H9 (cell line): ENCODE measurements around the gene YPEL3. TPM values are rescaled to one million over a fixed set of nuclear protein-coding genes. Genes with fewer than 3 reads are reported as not detected.

Experiments
- DNase-seq: peaks from one replicate; pipeline ENCODE4 v3.0.0-alpha.2; 2017
- H2AFZ ChIP-seq: one replicate; pipeline ENCODE4 v1.6.1; 2013; ENCODE audit warnings: mild to moderate bottlenecking, low read length, control low read depth, moderate library complexity
- H2AK5ac ChIP-seq: 2 replicates; pipeline ENCODE4 v1.6.1; 2013; ENCODE audit warnings: low read length, control low read depth, mixed read lengths; ENCODE audit not compliant: insufficient read length
- H2BK120ac ChIP-seq: one replicate; pipeline ENCODE4 v1.6.1; 2013; ENCODE audit warnings: low read depth, mild to moderate bottlenecking, low read length, control low read depth, inconsistent platforms; ENCODE audit not compliant: poor library complexity, severe bottlenecking
- H2BK12ac ChIP-seq: 2 replicates; pipeline ENCODE4 v1.6.1; 2013; ENCODE audit warnings: low read length, control low read depth, mixed read lengths, low read depth; ENCODE audit not compliant: insufficient read length
- H2BK15ac ChIP-seq: 2 replicates; pipeline ENCODE4 v1.6.1; 2013; ENCODE audit warnings: low read depth, low read length, control low read depth
- H2BK20ac ChIP-seq: one replicate; pipeline ENCODE4 v1.6.1; 2013; ENCODE audit warnings: low read depth, mild to moderate bottlenecking, low read length, control low read depth, inconsistent platforms; ENCODE audit not compliant: poor library complexity, severe bottlenecking
- H2BK5ac ChIP-seq: 2 replicates; pipeline ENCODE4 v1.6.1; 2013; ENCODE audit warnings: low read length, control low read depth, mixed read lengths; ENCODE audit not compliant: insufficient read length
- H3K14ac ChIP-seq: 2 replicates; pipeline ENCODE4 v1.6.1; 2013; ENCODE audit warnings: low read length, control low read depth; ENCODE audit not compliant: insufficient read depth
- H3K18ac ChIP-seq: 2 replicates; pipeline ENCODE4 v1.6.1; 2013; ENCODE audit warnings: low read depth, mild to moderate bottlenecking, mixed read lengths, low read length, control low read depth; ENCODE audit not compliant: insufficient read length
- H3K23ac ChIP-seq: 2 replicates; pipeline ENCODE4 v1.6.1; 2013; ENCODE audit warnings: low read length, control low read depth, mixed read lengths, low read depth; ENCODE audit not compliant: insufficient read length
- H3K23me2 ChIP-seq: 2 replicates; pipeline ENCODE4 v1.6.1; 2013; ENCODE audit warnings: low read depth, mild to moderate bottlenecking, mixed read lengths, low read length, control low read depth; ENCODE audit not compliant: insufficient read length, poor library complexity, severe bottlenecking
- H3K27ac ChIP-seq: 2 replicates; pipeline ENCODE4 v1.5.1; 2013; ENCODE audit warnings: low read length, control low read depth, mixed read lengths, low read depth; ENCODE audit not compliant: insufficient read length
- H3K27me3 ChIP-seq: 2 replicates; pipeline ENCODE4 v1.6.1; 2013; ENCODE audit warnings: low read length, control low read depth, inconsistent platforms; ENCODE audit not compliant: insufficient read depth
- H3K4ac ChIP-seq: 2 replicates; pipeline ENCODE4 v1.6.1; 2013; ENCODE audit warnings: low read depth, mild to moderate bottlenecking, control low read depth, inconsistent platforms, low read length, moderate library complexity
- H3K4me1 ChIP-seq: 2 replicates; pipeline ENCODE4 v1.6.1; 2013; ENCODE audit warnings: low read length, control low read depth, inconsistent platforms; ENCODE audit not compliant: insufficient read depth
- H3K4me2 ChIP-seq: 2 replicates; pipeline ENCODE4 v1.6.1; 2013; ENCODE audit warnings: low read length, control low read depth, mixed read lengths; ENCODE audit not compliant: insufficient read length, insufficient read depth
- H3K56ac ChIP-seq: 2 replicates; pipeline ENCODE4 v1.6.1; 2013; ENCODE audit warnings: low read depth, mild to moderate bottlenecking, mixed read lengths, low read length, control low read depth; ENCODE audit not compliant: insufficient read length
- H3K79me1 ChIP-seq: 2 replicates; pipeline ENCODE4 v1.6.1; 2013; ENCODE audit warnings: low read depth, mild to moderate bottlenecking, moderate library complexity, low read length, control low read depth, inconsistent platforms; ENCODE audit not compliant: insufficient read depth, poor library complexity, severe bottlenecking
- H3K79me2 ChIP-seq: 2 replicates; pipeline ENCODE4 v1.6.1; 2013; ENCODE audit warnings: low read length, control low read depth, inconsistent platforms; ENCODE audit not compliant: insufficient read depth
- H3K9ac ChIP-seq: 2 replicates; pipeline ENCODE4 v1.6.1; 2013; ENCODE audit warnings: low read length, control low read depth, mixed read lengths; ENCODE audit not compliant: insufficient read length; ENCODE audit errors: extremely low read depth
- H3K9me3 ChIP-seq: one replicate; pipeline ENCODE4 v1.6.1; 2013; ENCODE audit warnings: low read depth, low read length, inconsistent platforms; ENCODE audit not compliant: control insufficient read depth
- H3T11ph ChIP-seq: one replicate; pipeline ENCODE4 v1.6.1; 2013; ENCODE audit warnings: mild to moderate bottlenecking, low read length, control low read depth, inconsistent platforms
- H4K20me1 ChIP-seq: one replicate; pipeline ENCODE4 v1.6.1; 2013; ENCODE audit not compliant: control insufficient read depth, insufficient read length, insufficient read depth
- H4K5ac ChIP-seq: 2 replicates; pipeline ENCODE4 v1.6.1; 2013; ENCODE audit warnings: low read depth, mild to moderate bottlenecking, mixed read lengths, low read length, control low read depth; ENCODE audit not compliant: insufficient read length
- H4K8ac ChIP-seq: replicated peaks from 2 replicates; pipeline ENCODE4 v1.6.1; 2013; ENCODE audit warnings: low read length, control low read depth, mixed read lengths, low read depth; ENCODE audit not compliant: insufficient read length
- H4K91ac ChIP-seq: 2 replicates; pipeline ENCODE4 v1.6.1; 2013; ENCODE audit warnings: low read depth, mild to moderate bottlenecking, moderate library complexity, mixed read lengths, low read length, control low read depth; ENCODE audit not compliant: insufficient read length
- H3K27ac Mint-ChIP-seq, 3 experiments: 2 replicates in 2 of 3; 3 replicates in 1 of 3; pipeline ENCODE4 v1.8.0; 2020 to 2021; ENCODE audit warnings: mixed read lengths in 3 of 3, mild to moderate bottlenecking in 1 of 3, moderate library complexity in 1 of 3
- H3K27me3 Mint-ChIP-seq: 2 replicates; pipeline ENCODE4 v1.8.0; 2021; ENCODE audit warnings: low read depth, mild to moderate bottlenecking, moderate library complexity, mixed read lengths
- H3K36me3 Mint-ChIP-seq, 3 experiments: 2 replicates in 2 of 3; 3 replicates in 1 of 3; pipeline ENCODE4 v1.8.0; 2020 to 2021; ENCODE audit warnings: low read depth in 3 of 3, mixed read lengths in 3 of 3; ENCODE audit not compliant: insufficient read depth in 1 of 3
- H3K4me1 Mint-ChIP-seq, 2 experiments: 2 replicates each; pipeline ENCODE4 v1.8.0; 2020; ENCODE audit warnings: mixed read lengths in 2 of 2
- H3K4me3 Mint-ChIP-seq, 2 experiments: 2 replicates in 1 of 2; 3 replicates in 1 of 2; pipeline ENCODE4 v1.8.0; 2020 to 2021; ENCODE audit warnings: mild to moderate bottlenecking in 2 of 2, mixed read lengths in 2 of 2, moderate library complexity in 1 of 2
- H3K9me3 Mint-ChIP-seq, 2 experiments: 2 replicates in 1 of 2; 3 replicates in 1 of 2; pipeline ENCODE4 v1.8.0; 2020; ENCODE audit warnings: mild to moderate bottlenecking in 2 of 2, mixed read lengths in 2 of 2, moderate library complexity in 1 of 2
- WGBS: extraction: QIAGEN DNeasy Blood & Tissue Kit; methylation state at CpG from one replicate; pipeline ENCODE4 v1.1.7; 2013; ENCODE audit warnings: missing lambda C conversion rate, low lambda C conversion rate, mixed read lengths; ENCODE audit not compliant: insufficient read length; ENCODE audit errors: extremely low coverage; 5-methylcytosine and 5-hydroxymethylcytosine counted together
- total RNA-seq: library from RNA; stranded (reverse); gene quantifications from 2 replicates; pipeline ENCODE4 v1.2.1, GENCODE V29; 2021
- TF ChIP-seq, protein P1 (sequence below): fragments of 200-600 bp; sonication (generic); conservative IDR thresholded peaks from 3 replicates; pipeline ENCODE4 v1.8.0; 2021; ENCODE audit warnings: antibody characterized with exemption, mild to moderate bottlenecking

Gene YPEL3
- total RNA-seq, 1 experiment from 2014 or later, result 27.5 TPM

DNA sequence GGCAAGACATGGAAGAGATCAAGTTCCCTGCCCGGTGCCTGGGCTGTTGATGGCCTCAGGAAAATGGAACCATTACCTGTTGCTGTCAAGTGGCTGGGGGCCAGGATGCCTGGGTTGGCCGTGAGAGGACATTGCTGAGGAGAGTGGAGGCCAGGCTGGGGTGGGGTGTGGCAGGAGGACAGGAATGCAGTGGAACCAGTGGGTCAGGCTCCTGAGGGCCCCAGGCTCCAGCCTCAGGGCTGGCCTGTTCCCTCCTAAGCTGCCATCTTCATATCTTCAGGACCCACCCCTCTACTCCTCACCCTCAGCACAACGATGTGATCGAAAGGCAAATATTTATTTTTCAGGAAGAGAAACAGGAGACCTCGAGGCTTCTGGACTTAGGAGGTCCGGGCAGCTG, 8.5 kb upstream of the YPEL3 start:
- DNase-seq, result peak; percentile 26
- Mint-ChIP-seq H3K36me3 (peaks cover 4 to 25% (median 21%) of the 10 kb centered on the region in 3 experiments; a peak in 6 of 7 replicates), H3K27me3 (no peaks in the 10 kb centered on the region), H3K4me1 (no peaks in the 10 kb centered on the region), H3K4me3 (no peak overlapping the region), H3K27ac (peak overlapping the region in 1 of 3 experiments; percentile 13; a peak in 1 of 7 replicates), H3K9me3 (no peaks in the 10 kb centered on the region)
- Histone ChIP-seq H3K18ac (no peak overlapping the region), H2AFZ (no peak overlapping the region), H3K23ac (no peak overlapping the region), H2BK5ac (no peak overlapping the region), H4K20me1 (no peaks in the 10 kb centered on the region), H2BK12ac (no peak overlapping the region), H2BK120ac (no peak overlapping the region), H3K79me2 (no peaks in the 10 kb centered on the region; the same call in 1 of the 2 replicates), H3K9me3 (no peaks in the 10 kb centered on the region), H3K4me1 (no peaks in the 10 kb centered on the region), H3K56ac (no peak overlapping the region), H3K4me2 (no peak overlapping the region), H3T11ph (no peak overlapping the region), H3K14ac (no peak overlapping the region), H2AK5ac (no peak overlapping the region), H4K8ac (no peak overlapping the region), H2BK20ac (no peak overlapping the region), H3K79me1 (no peaks in the 10 kb centered on the region), H3K9ac (no peak overlapping the region), H3K4ac (no peak overlapping the region), H4K91ac (no peak overlapping the region), H3K27me3 (no peaks in the 10 kb centered on the region), H3K27ac (no peak overlapping the region), H2BK15ac (no peak overlapping the region), H4K5ac (no peak overlapping the region), H3K23me2 (no peaks in the 10 kb centered on the region)
- TF ChIP-seq, protein P1, sequence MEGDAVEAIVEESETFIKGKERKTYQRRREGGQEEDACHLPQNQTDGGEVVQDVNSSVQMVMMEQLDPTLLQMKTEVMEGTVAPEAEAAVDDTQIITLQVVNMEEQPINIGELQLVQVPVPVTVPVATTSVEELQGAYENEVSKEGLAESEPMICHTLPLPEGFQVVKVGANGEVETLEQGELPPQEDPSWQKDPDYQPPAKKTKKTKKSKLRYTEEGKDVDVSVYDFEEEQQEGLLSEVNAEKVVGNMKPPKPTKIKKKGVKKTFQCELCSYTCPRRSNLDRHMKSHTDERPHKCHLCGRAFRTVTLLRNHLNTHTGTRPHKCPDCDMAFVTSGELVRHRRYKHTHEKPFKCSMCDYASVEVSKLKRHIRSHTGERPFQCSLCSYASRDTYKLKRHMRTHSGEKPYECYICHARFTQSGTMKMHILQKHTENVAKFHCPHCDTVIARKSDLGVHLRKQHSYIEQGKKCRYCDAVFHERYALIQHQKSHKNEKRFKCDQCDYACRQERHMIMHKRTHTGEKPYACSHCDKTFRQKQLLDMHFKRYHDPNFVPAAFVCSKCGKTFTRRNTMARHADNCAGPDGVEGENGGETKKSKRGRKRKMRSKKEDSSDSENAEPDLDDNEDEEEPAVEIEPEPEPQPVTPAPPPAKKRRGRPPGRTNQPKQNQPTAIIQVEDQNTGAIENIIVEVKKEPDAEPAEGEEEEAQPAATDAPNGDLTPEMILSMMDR, result no peak
- no CpG with 5 or more reads among the region's 6 CpGs for WGBS
